OCI-LY1 (cell line): Measurements from ENCODE around the gene ABHD17B.

Experiments used
- EZH2 ChIP-seq: fragments of 200-600 bp; sonication (generic), shearing (Covaris generic); IDR thresholded peaks from 2 replicates; pipeline ENCODE4 v1.8.0; 2017; ENCODE audit warnings: borderline replicate concordance, mixed run types, mild to moderate bottlenecking, antibody characterized with exemption, low read length, moderate library complexity, mixed read lengths
- TF ChIP-seq, protein P1 (sequence below): fragments of 200-600 bp; sonication (generic), shearing (Covaris generic); IDR thresholded peaks from 2 replicates; pipeline ENCODE4 v1.5.1; 2017; ENCODE audit warnings: mild to moderate bottlenecking, antibody characterized with exemption, low read length, moderate library complexity, mixed read lengths

DNA sequence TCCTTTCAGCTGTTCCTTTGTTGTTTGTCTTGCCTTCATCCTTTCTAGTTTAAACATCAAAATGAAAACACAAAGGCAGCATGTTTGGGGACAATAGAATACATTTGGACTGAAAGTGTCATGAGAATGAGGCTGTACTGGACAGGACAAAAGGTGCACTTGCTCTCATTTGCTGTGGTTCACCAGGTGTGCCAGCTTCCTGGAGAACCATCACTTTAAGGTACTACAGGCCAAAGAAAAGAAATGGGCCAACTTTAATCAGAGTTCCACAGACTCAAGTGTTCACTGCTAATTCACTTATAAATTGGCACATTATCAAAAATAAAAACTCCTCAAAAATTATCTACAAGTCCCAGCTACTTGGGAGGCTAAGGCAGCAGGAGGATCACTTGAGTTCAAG lies 53.8 kb downstream of the ABHD17B start:
- TF ChIP-seq, protein P1, sequence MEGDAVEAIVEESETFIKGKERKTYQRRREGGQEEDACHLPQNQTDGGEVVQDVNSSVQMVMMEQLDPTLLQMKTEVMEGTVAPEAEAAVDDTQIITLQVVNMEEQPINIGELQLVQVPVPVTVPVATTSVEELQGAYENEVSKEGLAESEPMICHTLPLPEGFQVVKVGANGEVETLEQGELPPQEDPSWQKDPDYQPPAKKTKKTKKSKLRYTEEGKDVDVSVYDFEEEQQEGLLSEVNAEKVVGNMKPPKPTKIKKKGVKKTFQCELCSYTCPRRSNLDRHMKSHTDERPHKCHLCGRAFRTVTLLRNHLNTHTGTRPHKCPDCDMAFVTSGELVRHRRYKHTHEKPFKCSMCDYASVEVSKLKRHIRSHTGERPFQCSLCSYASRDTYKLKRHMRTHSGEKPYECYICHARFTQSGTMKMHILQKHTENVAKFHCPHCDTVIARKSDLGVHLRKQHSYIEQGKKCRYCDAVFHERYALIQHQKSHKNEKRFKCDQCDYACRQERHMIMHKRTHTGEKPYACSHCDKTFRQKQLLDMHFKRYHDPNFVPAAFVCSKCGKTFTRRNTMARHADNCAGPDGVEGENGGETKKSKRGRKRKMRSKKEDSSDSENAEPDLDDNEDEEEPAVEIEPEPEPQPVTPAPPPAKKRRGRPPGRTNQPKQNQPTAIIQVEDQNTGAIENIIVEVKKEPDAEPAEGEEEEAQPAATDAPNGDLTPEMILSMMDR = no peak
- TF ChIP-seq EZH2 = no peak
